ENCODE results near the gene TWNK. TPM values are rescaled to one million over a fixed set of nuclear protein-coding genes. Genes with fewer than 3 reads are reported as not detected.
"Not testable (repeated sequence)": the region's sequence is repeated elsewhere in the genome, so short reads cannot be mapped to it uniquely, and the experiment has no call there.

TWNK gene
- total RNA-seq, 1 donor from 2014 or later = 5.4 TPM

- no peak for DNase-seq (ENCODE audit: low spot score)
Measured at GRCh38 chr10:101032637-101033224, 45.4 kb downstream of the TWNK start.

GRCh38 chr10:101033276-101033675, 45.9 kb downstream of the TWNK start:
- DNase-seq (ENCODE audit: low spot score) = no peak
- H3K4me1 Mint-ChIP-seq (ENCODE audit: low read depth) = peaks cover 30% of the 10 kb centered on the region
- no peaks in the 10 kb centered on the region for H3K9me3 Mint-ChIP-seq (ENCODE audit: low read depth)
- H3K27me3 Mint-ChIP-seq (ENCODE audit: low read depth) = no peaks in the 10 kb centered on the region
- H3K4me3 Mint-ChIP-seq (ENCODE audit: unreplicated experiment) = peak overlapping the region; percentile 96
- peaks cover 16% of the 10 kb centered on the region for H3K36me3 Mint-ChIP-seq (ENCODE audit: low read depth)
- no peak for TF ChIP-seq CTCF (IDR thresholded peaks at IDR 0.05)
- H3K27ac Mint-ChIP-seq (ENCODE audit: unreplicated experiment) = peak overlapping the region; percentile 98

More at GRCh38 chr10:101032637-101033224, 45.4 kb downstream of the TWNK start:
- Mint-ChIP-seq H3K9me3 (ENCODE audit: low read depth) (no peaks in the 10 kb centered on the region), H3K36me3 (ENCODE audit: low read depth) (peaks cover 11% of the 10 kb centered on the region), H3K4me1 (ENCODE audit: low read depth) (peaks cover 30% of the 10 kb centered on the region), H3K27me3 (ENCODE audit: low read depth) (no peaks in the 10 kb centered on the region), H3K27ac (ENCODE audit: unreplicated experiment) (peak overlapping the region; percentile 98), H3K4me3 (ENCODE audit: unreplicated experiment) (peak overlapping the region; percentile 96)
- no peak for TF ChIP-seq CTCF (IDR thresholded peaks at IDR 0.05)

GRCh38 chr10:101034404-101034803, 47.1 kb downstream of the TWNK start:
- peaks cover 20% of the 10 kb centered on the region for H3K36me3 Mint-ChIP-seq (ENCODE audit: low read depth)
- H3K27ac Mint-ChIP-seq (ENCODE audit: unreplicated experiment); H3K27me3 Mint-ChIP-seq (ENCODE audit: low read depth); DNase-seq (ENCODE audit: low spot score); H3K9me3 Mint-ChIP-seq (ENCODE audit: low read depth); H3K4me3 Mint-ChIP-seq (ENCODE audit: unreplicated experiment): not testable (repeated sequence)
- peaks cover 30% of the 10 kb centered on the region for H3K4me1 Mint-ChIP-seq (ENCODE audit: low read depth)

- no peaks in the 10 kb centered on the region for H3K27me3 Mint-ChIP-seq (ENCODE audit: low read depth)
- H3K4me3 Mint-ChIP-seq (ENCODE audit: unreplicated experiment) = no peak overlapping the region
- peaks cover 22% of the 10 kb centered on the region for H3K36me3 Mint-ChIP-seq (ENCODE audit: low read depth)
Measured at GRCh38 chr10:101035314-101035713, 48.0 kb downstream of the TWNK start.

GRCh38 chr10:101035916-101036702, 48.8 kb downstream of the TWNK start:
- H3K27me3 Mint-ChIP-seq (ENCODE audit: low read depth) = no peaks in the 10 kb centered on the region
- H3K9me3 Mint-ChIP-seq (ENCODE audit: low read depth) = no peaks in the 10 kb centered on the region
- H3K4me1 Mint-ChIP-seq (ENCODE audit: low read depth) = peaks cover 32% of the 10 kb centered on the region

More at GRCh38 chr10:101035314-101035713, 48.0 kb downstream of the TWNK start:
- Mint-ChIP-seq H3K9me3 (ENCODE audit: low read depth) (no peaks in the 10 kb centered on the region), H3K4me1 (ENCODE audit: low read depth) (peaks cover 32% of the 10 kb centered on the region), H3K27ac (ENCODE audit: unreplicated experiment) (no peak overlapping the region)
- DNase-seq (ENCODE audit: low spot score) = no peak
- TF ChIP-seq CTCF (IDR thresholded peaks at IDR 0.05) = no peak

More at GRCh38 chr10:101035916-101036702, 48.8 kb downstream of the TWNK start:
- Mint-ChIP-seq H3K27ac (ENCODE audit: unreplicated experiment) (no peak overlapping the region), H3K36me3 (ENCODE audit: low read depth) (peaks cover 22% of the 10 kb centered on the region), H3K4me3 (ENCODE audit: unreplicated experiment) (no peak overlapping the region)
- TF ChIP-seq CTCF (IDR thresholded peaks at IDR 0.05) = no peak
- no peak for DNase-seq (ENCODE audit: low spot score)

Measured in chondrocyte (in vitro differentiated cells).